HG02970 (cell line): ENCODE results near the gene MTERF4.

ENCODE experiments used
- ATAC-seq: cut with Tn5 transposase; IDR thresholded peaks from one replicate; pipeline ENCODE4 v1.9.1; 2021; ENCODE audit warnings: mild to moderate bottlenecking, moderate library complexity, moderate number of reproducible peaks; ENCODE audit not compliant: unreplicated experiment, low FRiP score

Gene MTERF4

GRCh38 chr2:241134711-241135110, 32.6 kb upstream of the MTERF4 start:
- no peak for ATAC-seq

DNA sequence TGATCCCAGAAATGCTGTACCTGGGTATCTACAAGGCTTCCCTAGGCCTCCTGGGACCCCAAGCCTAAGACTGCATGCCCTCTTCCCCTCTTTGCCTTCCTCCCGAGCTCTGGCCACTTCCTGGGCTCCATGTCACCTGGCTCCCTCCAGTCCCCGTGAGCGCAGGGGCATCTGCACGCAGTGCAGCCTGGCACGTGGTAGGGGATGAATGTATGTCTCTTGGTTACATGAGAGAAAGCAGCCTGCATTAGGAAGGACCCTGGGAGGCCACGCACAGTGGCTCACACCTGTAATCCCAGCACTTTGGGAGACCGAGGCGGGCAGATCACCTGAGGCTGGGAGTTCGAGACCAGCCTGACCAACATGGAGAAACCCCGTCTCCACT, 31.3 kb upstream of the MTERF4 start:
- no peak for ATAC-seq

GRCh38 chr2:241132538-241133435, 30.7 kb upstream of the MTERF4 start:
- ATAC-seq: no peak

DNA sequence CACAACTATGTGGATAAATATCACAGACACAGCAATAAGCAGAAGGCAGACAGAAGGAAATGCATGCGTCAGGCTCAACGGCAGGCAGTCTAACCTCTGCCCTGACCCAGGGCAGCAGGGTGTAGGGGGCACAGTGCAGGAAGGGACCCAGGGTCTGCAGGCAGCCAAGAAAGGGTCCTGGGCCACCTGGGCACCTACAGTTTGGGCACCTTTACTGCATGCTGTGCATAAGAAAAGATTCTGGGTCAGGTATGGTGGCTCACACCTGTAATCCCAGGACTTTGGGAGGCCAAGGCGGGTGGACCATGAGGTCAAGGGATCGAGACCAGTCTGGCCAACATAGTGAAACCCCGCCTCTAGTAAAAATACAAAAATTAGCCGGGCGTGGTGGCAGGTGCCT, 29.4 kb upstream of the MTERF4 start:
- ATAC-seq: no peak

- no peak for ATAC-seq
These were observed 28.2 kb upstream of the MTERF4 start for GRCh38 chr2:241130316-241130715.

- no peak for ATAC-seq
These were observed 27.2 kb upstream of the MTERF4 start for GRCh38 chr2:241129086-241129871.

GRCh38 chr2:241128266-241128665, 26.2 kb upstream of the MTERF4 start:
- ATAC-seq: no peak

- ATAC-seq: no peak
These were observed 24.7 kb upstream of the MTERF4 start for GRCh38 chr2:241126771-241127202.

DNA sequence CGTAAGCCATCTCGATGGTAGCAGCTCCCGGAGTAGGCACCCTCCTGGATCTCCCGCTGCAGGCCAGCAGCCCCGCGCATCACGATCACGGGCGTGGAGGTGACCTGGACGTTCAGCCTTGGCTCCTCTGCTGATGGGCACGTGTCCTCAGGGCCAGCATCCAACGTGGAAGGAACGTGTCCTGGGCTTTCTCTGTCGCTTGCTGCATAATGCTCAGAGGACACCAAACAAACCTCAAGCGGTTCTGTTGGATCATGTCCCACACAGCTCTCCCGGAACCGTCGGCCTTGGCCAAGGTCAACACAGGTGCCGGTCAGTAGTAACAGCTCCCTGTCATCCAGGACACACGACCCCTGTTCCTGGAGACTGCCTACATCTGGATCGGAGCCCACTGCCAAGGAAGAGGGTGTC, 24.1 kb upstream of the MTERF4 start:
- ATAC-seq: no peak

DNA sequence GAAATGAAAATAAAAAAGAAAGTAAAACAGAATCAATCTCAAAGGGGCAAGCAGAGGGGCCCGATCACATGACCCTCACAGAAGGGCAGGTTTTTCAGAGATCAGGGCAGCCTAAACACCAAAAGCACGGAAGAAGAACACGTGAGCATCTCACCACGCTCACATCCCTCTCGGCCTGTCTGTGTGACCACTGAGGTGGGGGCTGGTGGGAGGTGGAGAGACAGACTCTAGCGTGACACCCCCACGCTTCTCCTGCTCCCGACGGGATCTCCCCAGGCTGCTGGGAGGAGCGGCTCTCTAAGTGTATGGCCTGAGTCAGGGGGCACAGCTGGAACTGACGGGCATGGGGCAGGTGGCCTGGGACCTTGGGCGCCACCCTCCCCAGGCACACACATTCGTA, 23.5 kb upstream of the MTERF4 start:
- ATAC-seq: no peak

- ATAC-seq: no peak
These were observed 21.9 kb upstream of the MTERF4 start for GRCh38 chr2:241123816-241124536.

- no peak for ATAC-seq
These were observed 20.4 kb upstream of the MTERF4 start for GRCh38 chr2:241122376-241123002.

DNA sequence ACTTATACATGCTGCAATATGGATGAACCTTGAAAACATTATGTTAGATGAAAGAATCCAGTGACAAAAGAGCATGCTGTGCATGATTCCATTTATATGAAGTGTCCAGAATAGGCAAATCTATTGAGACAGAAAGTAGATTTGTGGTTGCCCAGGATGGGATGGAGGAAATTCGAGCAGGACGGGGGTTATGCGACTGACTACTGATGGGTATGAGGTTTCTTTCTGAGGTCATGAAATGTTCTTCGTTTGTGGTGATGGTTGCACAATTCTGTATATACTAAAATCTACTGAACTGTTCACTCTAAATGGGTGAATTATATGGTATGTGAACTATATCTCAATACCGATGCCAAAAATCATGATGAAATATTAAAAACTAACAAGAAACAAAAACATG, 18.9 kb upstream of the MTERF4 start:
- ATAC-seq: no peak

GRCh38 chr2:241120440-241120839, 18.4 kb upstream of the MTERF4 start:
- ATAC-seq: no peak

- ATAC-seq: no peak
These were observed 16.8 kb upstream of the MTERF4 start for GRCh38 chr2:241118737-241119505.

GRCh38 chr2:241116606-241117560, 14.8 kb upstream of the MTERF4 start:
- ATAC-seq: no peak

GRCh38 chr2:241115361-241115760, 13.3 kb upstream of the MTERF4 start:
- ATAC-seq: no peak

DNA sequence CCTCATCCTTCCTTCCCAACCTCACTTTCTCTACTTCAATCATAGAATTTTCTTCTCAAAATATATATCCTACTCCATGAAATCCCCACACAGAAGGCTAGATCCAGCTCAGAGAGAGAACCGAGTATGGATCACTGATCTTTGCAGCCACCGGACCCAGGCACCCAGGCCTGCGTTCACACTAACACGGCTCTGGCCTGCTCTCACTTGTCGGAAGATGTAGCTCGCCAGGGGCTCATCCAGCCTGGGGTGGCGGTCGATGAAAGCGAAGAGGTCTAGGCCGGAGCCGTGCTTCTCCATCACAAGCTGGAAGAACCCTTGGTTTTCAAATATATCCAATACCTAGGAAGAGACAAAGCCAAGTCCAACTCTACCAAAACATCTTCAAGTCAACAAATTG, 12.7 kb upstream of the MTERF4 start:
- ATAC-seq: no peak

GRCh38 chr2:241112592-241112991, 10.5 kb upstream of the MTERF4 start:
- no peak for ATAC-seq
